GM18511 (cell line): ENCODE results near the gene THSD7A.
"Not testable (repeated sequence)": the region's sequence is repeated elsewhere in the genome, so short reads cannot be mapped to it uniquely, and the experiment has no call there.

Source experiments
- ATAC-seq: cut with Tn5 transposase; IDR thresholded peaks from one replicate; pipeline ENCODE4 v1.9.1; 2021; ENCODE audit warnings: mild to moderate bottlenecking, moderate library complexity; ENCODE audit not compliant: unreplicated experiment

The THSD7A gene

DNA sequence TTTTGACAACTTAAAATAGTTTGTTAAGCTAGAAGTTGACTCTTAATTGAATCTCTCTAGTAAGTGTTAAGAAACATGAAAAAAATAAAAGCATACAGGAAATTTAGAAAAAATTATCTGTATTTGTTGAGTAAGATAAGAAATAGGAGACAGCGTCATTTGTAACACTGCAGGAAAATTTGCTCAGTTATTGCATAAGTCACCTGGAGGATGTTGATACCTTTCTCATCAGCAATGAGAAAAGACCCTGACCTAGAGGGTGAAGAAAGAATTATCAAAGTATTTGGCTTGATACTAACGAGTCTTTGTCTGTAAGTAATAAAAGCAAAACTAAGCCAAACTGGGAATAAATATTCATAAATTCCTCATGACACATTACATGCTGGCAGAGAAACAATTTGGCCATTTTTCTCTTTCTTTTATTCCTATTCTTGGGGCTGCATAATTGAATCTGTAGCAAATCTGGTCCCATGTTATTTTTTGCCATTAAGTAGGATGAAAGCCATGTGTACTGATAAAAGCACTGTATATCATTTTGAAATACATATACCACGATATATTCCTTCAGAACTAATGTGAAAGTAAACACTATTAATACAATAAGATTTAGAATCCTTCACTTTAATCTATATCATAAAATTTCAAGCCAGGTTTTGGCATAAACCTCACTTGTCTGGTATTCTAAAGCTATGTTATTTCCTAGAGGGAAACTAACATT, 362.8 kb downstream of the THSD7A start:
- no peak for ATAC-seq

DNA sequence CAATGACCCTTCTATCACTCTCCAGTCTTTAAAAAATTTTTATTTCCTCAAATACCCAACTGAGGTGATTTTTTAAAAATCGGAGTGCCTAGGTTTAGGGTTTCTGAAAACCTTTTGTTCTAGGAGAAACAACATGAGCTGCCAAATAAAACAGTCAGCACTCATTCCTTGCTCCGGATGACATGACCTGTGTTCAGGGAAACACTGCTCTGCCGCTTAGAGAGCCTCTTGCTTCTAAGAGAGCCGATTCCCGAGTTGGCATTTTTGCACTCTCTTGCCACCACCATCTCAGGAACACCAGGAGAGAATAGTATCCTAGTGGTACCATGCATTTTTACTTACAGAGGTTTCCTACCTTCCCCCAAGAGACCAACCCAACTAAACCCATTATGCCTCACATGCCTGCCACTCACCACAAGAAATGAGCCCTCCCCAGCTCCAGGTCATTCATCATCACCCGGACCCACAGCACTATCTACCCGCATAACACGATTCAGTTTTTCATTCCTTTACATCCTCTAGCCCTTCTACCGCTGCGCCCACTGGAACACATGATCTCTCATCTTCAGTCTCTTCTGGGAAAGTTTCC, 365.4 kb downstream of the THSD7A start:
- no peak for ATAC-seq

DNA sequence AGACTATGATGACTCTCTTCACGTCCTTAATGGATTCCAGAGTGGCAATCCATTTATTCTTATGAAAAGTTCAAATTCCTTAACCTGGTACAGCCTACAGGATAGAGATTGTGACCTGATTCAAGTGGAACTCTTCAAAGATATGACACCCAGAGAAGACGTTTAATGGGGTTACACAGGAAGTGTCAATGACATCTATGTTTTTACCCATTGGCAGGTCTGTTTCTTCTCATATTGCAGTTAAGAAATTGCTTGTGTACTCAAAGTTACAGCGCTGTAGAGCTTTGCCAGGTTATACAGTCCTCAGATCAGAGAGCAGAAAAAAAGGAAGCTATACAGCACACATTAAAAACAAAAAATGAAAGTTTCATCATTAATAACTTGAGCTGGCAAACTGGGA, 367.4 kb downstream of the THSD7A start:
- ATAC-seq, result no peak

DNA sequence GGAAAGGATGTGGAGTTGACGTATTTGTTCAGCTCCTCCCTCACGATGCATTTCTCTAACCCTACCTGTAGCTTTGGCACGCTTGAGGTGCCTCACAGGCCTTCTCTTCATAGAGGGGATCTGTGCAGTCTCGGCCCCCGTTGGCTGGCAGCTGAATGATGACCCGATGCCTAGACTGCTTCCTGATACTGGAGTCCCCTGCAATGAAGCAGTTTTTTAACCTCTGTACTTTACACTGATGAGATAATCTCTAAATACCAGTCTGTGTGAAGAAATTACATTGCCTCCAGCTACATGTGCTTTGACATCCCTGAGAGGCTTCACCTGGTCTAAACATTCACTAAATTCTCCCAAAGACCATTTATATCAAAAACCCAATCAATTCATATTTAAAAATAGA, 370.1 kb downstream of the THSD7A start:
- no peak for ATAC-seq

DNA sequence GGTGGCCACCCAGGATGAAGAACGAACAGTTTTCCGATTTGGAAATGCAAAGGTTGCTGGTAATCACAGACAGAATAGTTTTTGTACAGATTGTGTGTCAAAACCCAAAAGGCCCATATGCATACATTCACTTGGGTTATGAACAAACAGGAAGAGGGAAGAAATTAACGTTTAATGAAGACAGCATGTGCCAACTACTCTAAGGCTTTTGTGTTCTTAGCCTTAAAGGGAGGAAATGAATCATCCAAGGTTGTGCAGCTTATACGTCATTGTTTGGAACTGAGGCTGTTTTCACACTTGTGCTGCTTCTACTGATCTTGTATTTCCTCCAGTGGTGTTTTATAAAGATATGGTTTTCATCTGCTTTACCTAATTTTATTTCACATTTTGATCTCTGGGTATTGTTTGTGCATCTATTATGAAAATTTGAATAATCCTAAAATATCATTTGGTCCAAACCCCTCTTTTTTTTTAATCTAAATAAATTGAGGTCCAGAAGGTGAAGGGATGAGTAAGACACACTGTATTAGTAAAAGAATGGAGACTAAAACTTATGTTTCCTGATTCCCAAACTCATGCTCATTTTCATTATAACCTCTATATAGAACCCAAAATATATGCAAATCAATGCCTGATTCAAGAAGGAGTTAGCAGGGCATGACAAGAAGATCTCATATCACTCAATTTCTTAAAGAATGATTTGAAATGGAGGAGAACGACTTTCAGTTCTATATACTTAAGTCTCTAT, 373.1 kb downstream of the THSD7A start:
- no peak for ATAC-seq

DNA sequence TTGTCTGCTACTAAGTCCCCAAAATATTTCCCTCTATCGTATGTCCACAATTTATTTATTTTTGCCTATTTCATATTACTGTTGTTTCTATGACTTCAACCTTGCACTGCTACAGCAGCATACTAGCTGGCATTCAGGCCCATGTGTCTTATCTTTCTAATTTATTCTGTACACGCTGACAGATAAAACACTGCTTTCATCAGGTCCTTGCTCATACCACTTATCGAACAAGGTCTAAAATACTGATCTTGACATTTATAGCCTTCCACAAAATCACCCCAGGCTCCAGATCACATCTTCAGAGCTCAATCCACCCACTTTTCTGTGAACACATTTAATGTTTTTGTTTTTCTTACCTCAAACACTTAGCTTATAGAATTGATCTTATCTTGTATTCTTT, 374.6 kb downstream of the THSD7A start:
- no peak for ATAC-seq

DNA sequence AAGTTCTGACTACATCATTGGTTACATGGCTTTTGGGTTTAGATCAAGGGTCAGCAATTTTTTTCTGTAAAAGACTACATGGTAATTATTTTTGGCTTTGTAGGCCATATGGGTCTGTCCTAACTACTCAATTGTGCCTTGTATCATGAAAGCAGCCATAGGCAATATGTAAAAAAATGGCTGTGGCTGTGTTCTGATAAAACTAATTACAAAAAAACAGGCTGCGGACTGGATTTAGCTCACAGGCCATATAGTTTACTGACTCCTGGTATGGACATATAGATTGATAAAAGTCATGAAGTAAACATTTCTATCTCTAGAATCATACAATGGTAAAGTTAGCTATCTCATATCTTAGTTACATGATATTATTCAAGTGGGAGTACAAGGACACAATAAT, 375.4 kb downstream of the THSD7A start:
- ATAC-seq, result no peak

DNA sequence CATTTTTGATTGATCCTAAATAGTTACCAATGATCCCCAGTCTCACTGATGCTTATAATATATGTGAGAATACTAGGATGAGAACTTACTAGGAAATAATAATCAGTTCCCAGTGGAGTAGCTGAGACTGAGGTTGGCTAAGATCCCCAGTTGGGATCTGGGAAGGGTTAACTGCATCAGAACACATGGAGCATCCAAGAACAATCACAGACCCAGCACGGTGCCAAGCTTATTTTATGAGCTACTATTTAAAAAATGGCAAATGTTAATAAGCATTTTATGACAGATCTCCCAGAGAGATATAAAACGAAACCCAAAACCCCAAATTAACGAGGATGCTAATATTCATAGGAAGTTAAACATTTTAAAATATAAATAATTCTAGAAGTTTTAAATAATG, 379.5 kb downstream of the THSD7A start:
- ATAC-seq, result no peak

DNA sequence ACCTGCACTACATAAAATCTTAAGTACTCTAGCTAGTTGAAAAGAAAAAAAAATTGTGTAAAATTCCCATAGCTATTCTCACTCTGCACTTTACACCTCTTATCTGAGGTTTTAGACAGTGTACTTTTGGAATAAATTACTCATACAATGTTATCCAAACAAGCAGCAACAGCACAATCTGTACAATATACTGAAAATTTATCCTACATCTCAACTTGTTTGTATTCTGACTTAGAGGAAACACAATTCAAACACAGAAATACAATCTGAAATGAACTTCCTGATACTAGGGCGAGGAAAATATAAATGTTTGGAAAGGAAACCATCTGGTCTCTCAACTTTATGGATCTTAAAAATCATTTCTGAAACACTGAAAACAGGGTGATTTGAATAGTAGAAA, 381.7 kb downstream of the THSD7A start:
- no peak for ATAC-seq

DNA sequence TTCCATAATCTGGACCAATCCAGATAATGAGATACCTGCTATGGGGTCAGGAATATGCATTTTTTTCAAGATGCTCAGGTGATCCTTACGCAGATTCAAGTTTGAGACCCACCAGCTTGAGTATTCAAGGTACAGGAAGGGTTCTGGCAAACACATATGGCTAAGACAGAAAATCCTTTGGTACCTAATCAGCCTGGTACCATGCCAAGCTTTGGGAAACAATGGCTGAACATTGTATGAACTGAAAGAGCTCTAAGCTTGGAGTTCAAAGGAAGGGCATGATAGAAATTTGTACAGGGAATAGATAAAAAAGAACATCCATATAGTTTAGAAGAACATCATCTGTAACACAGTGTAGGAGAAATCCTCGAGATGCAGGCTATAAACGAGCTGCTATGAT, 382.7 kb downstream of the THSD7A start:
- no peak for ATAC-seq

DNA sequence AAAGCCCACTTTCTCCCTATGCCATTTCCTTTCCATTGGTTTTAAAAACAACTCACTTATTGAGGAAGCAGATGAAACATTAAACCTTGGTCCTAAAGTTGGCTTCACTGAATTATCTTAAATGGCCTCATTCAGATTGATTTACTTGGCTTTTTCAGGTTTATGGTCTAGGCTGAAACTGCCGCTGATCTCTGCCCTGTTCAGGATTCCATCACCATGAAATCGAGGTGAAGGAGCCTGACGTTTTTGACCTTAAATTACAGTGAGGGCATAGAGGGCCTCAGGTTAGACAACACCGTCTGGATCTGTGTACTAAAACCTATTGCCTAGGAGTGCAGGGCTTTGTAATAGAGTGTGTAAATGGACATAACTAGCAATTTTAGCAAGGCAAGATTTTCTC, 383.7 kb downstream of the THSD7A start:
- no peak for ATAC-seq

DNA sequence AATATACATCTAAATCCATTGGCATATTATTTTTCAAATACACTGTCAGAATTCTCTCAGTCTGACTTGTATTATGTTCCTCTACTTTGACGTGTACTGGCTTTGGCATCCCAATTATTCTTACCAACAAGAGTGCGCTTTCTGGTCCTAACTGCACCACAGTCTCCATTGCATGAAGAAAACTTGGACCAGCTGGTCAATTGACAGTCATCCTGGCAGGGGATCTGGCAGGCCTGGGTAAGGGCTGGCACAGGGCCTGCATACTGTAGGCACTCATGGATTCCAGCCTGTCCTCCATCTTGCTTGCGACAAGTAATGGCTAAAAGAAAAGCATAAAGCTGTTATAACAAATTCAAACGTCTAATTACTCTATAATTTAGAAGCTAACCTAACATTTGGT, 384.9 kb downstream of the THSD7A start:
- no peak for ATAC-seq

DNA sequence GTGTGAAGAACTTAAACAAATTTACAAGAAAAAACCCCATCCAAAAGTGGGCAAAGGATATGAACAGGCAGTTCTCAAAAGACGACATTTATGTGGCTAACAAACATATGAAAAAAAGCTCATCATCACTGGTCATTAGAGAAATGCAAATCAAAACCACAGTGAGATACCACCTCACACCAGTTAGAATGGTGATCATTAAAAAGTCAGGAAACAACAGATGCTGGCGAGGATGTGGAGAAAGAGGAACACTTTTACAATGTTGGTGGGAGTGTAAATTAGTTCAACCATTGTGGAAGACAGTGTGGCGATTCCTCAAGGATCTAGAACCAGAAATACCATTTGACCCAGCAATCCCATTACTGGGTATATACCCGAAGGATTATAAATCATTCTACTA, 388.1 kb downstream of the THSD7A start:
- not testable (repeated sequence) for ATAC-seq

DNA sequence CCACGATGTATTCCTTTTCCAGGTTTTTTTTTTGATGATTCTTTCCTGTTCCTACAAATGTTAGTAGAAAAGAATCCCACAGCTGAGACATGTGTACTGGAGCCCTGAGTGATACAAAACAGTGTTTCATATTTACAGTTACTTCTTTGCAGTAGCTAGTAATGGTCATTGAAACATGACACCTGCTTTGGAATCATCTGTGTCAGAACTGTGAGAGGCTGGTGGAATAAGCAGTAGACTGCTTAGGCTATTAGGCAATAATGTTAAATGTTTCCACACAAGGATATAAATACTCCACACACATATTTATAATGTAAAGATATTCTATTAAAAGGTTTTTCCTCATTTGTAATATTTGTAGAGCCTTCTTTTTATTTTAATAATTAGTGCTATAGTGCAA, 394.0 kb downstream of the THSD7A start:
- ATAC-seq, result no peak

DNA sequence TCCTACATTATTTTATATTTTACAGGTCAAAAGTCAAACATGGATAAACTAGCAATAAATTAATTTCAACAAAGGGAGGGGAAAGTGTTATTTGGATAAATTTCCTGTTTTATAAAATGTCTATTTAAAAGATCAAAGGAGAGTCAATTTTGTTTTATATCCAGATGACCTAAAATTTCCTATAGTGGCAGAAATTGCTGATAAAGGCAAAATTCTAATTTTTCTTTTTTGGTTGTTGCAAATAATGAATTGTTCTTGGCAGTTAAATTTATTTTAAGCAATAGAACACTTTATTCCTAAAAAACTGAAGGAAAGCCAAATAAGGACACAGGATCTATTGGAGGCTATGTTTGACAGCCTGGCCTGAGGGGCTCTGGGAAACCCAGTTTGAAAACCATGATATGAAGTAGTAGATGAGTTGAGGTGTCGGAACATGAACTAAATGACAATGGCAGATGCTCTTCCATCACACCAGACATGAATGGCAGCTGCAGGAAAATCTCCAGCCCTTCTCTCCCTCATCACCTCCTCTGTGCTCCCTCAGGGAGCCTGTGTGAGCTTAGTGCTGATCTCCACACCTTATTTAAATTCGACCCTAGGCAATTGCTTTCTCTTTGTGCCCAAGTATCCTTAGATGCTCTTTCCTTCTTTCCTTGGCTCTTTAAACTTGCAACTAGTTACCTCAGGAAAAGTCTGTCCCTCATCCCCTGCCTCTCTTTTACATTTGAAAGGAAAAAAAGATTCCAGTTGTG, 395.0 kb downstream of the THSD7A start:
- no peak for ATAC-seq

DNA sequence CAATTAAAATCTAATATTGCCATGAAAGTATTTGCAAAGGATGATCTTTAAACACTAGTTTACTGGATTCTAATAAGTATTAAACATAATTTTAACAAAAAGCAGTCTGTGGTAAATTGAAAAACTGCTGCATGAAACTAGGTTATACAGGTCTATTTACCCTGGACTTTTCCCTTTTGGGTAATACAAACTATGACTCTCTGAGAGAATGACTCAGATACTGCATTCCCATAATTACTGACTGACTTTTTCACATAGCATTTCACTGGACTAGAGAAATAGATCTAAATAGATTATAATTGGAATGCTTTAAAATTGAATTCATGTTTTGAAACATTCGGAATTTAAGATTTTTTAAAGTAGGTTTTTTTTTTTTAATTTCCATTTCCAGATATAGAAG, 395.7 kb downstream of the THSD7A start:
- ATAC-seq, result no peak

DNA sequence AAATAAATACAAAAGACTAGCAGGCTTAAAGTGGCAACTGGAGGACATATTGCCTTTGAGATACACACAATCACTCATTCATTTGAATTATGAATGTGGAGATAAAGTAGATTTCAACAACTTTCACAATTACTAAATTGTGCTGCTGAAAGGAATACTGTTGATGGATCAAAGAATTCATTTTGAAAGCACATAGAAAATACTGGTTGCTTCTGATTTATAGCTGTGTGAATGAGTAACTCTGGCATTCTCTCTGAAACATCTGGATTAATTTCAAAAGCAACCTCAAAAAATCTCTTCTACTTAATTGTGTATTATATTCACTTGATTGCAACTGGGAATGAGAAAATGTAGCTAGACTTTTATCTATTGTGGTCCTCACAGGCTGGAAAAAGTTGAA, 397.6 kb downstream of the THSD7A start:
- no peak for ATAC-seq

DNA sequence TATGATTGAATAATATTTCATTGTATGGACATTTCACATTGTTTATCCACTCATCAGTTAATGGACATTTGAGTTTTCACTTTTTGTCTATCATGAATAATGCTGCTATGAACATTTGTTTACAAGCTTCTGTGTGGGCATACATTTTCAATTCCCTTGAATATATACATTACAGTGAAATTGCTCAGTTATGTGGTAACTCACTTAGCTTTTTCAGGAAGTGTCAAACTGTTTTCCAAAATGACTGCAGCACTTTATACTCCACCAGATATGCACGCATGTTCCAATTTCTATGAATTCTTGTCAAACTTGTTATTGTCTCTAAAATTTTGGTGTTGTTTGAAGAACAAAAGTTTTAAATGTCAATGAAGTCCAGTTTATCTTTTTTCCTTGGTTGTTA, 401.2 kb downstream of the THSD7A start:
- ATAC-seq, result no peak

DNA sequence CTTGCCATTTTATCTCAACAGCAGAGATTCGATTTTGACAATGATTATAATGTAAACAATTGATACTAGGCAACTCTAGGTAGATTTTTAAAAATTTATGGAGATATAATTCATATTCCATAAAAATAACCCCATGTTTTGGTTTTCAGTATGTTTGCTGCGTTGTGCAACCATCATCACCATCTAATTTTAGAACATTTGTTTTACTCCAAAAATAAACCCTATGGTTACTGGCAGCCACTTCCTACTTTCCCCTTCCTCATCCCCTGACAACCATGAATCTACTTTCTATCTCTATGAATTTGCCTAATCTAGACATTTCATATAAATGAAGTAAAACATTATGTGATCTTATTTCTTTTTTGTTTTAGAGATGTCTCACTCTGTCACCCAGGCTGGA, 401.9 kb downstream of the THSD7A start:
- no peak for ATAC-seq

DNA sequence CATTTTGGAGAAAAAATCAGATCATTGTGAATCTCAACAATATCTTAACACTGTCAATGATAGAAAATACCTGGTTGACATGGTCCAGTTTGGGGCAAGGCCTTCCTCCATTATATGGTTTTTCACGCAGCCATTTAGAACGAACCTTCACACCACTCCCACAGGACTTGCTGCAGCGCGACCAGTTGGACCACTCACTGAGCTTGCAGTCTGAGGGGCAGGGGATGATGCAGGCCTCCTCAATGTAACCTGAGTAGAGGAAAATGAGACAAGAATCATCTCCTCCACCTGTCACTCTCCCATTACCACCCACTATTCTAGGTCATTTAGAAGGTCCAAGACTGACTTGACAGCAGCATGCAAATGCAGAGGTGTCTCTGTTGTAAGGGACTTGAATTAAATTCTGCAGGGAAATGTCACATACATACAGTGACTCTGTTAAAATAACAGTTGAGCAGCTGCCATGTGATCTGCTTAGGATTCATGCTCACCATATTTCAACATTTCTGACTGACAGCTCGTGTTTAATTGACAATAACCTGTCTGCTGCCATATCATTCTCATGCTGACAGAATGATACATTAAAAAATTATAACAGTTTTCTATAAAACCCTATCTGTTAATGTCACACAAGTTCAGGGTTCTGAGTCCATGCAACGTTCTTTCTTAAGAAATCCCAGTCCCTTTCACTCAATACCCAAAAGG, 403.0 kb downstream of the THSD7A start:
- ATAC-seq, result no peak

DNA sequence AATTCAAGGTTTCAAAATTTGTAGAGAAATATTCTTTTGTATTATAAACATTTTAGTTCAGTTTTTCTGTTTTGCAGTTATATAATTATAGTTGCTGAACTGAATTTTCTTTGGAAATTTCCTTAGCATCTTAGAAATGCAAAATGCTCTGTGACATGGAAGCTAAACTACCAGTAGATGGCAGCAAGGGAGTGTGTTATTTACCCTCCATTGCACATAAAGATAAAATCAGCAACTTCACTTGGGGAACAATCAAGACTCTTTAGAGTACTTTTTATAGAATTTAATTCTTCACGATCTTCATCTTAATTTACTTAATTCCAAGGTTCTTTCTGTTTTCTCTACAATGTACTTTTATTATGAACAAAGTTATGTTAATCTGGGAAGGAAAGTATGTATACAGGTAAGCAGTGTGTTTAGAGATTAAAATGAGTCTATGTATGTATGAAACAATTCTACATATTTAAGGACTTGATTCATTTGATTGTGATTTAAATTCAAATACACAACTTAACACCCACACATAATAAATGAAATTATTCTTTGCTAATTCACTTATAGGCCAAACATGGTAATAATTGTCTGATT, 404.2 kb downstream of the THSD7A start:
- peak; percentile 76 for ATAC-seq
